ENCODE results near the gene KPNA3.
"Not testable (repeated sequence)": the region's sequence is repeated elsewhere in the genome, so short reads cannot be mapped to it uniquely, and the experiment has no call there.

Gene KPNA3

GRCh38 chr13:49704264-49704663 is 88.2 kb downstream of the KPNA3 start:
- ATAC-seq (replicated peaks): not testable (repeated sequence)
- H3K36me3 Mint-ChIP-seq (ENCODE audit: insufficient read depth): peaks cover 64% of the 10 kb centered on the region

GRCh38 chr13:49701491-49701890 is 91.0 kb downstream of the KPNA3 start:
- H3K27ac Mint-ChIP-seq: no peak overlapping the region
- no peak overlapping the region for H3K4me3 Mint-ChIP-seq
- H3K4me1 Mint-ChIP-seq (ENCODE audit: low read depth in 2 of 2): no peaks in the 10 kb centered on the region
- DNase-seq (no peak), ATAC-seq (replicated peaks) (no peak)
- H3K9me3 Mint-ChIP-seq: no peaks in the 10 kb centered on the region
- peaks cover 41% of the 10 kb centered on the region for H3K36me3 Mint-ChIP-seq (ENCODE audit: insufficient read depth)
- H3K27me3 Mint-ChIP-seq: no peaks in the 10 kb centered on the region

More at GRCh38 chr13:49704264-49704663, 88.2 kb downstream of the KPNA3 start:
- not testable (repeated sequence) for H3K27ac Mint-ChIP-seq; H3K4me1 Mint-ChIP-seq (ENCODE audit: low read depth in 2 of 2); H3K9me3 Mint-ChIP-seq; DNase-seq; H3K4me3 Mint-ChIP-seq; H3K27me3 Mint-ChIP-seq

GRCh38 chr13:49697468-49697867 is 95.0 kb downstream of the KPNA3 start:
- Mint-ChIP-seq H3K36me3 (ENCODE audit: insufficient read depth) (peaks cover 21% of the 10 kb centered on the region), H3K4me1 (ENCODE audit: low read depth in 2 of 2) (no peaks in the 10 kb centered on the region), H3K27me3 (no peaks in the 10 kb centered on the region), H3K4me3 (no peak overlapping the region), H3K9me3 (no peaks in the 10 kb centered on the region), H3K27ac (no peak overlapping the region)
- no peak for DNase-seq
- no peak for ATAC-seq (replicated peaks)

- Mint-ChIP-seq H3K36me3 (ENCODE audit: insufficient read depth) (peaks cover 5% of the 10 kb centered on the region), H3K27ac (no peak overlapping the region), H3K9me3 (no peaks in the 10 kb centered on the region), H3K27me3 (no peaks in the 10 kb centered on the region), H3K4me1 (ENCODE audit: low read depth in 2 of 2) (peaks cover 7 to 9% of the 10 kb centered on the region in 2 donors), H3K4me3 (no peak overlapping the region)
- no peak for DNase-seq
- ATAC-seq (replicated peaks): no peak
Observed at GRCh38 chr13:49694446-49694845, 98.0 kb downstream of the KPNA3 start.

GRCh38 chr13:49693877-49694276 is 98.6 kb downstream of the KPNA3 start:
- no peak for ATAC-seq (replicated peaks)
- H3K36me3 Mint-ChIP-seq (ENCODE audit: insufficient read depth): peaks cover 5% of the 10 kb centered on the region
- H3K27me3 Mint-ChIP-seq: no peaks in the 10 kb centered on the region
- no peak overlapping the region for H3K4me3 Mint-ChIP-seq
- DNase-seq: no peak
- no peak overlapping the region for H3K27ac Mint-ChIP-seq
- H3K4me1 Mint-ChIP-seq (ENCODE audit: low read depth in 2 of 2): peaks cover 7 to 9% of the 10 kb centered on the region in 2 donors
- no peaks in the 10 kb centered on the region for H3K9me3 Mint-ChIP-seq

- Mint-ChIP-seq H3K4me1 (ENCODE audit: low read depth in 2 of 2) (peaks cover 7 to 9% of the 10 kb centered on the region in 2 donors), H3K4me3 (peak overlapping the region in 1 of 2 donors; percentile 44), H3K27ac (no peak overlapping the region), H3K27me3 (no peaks in the 10 kb centered on the region), H3K9me3 (no peaks in the 10 kb centered on the region), H3K36me3 (ENCODE audit: insufficient read depth) (peaks cover 5% of the 10 kb centered on the region)
- DNase-seq (no peak), ATAC-seq (replicated peaks) (no peak)
Observed at GRCh38 chr13:49693191-49693733, 99.2 kb downstream of the KPNA3 start.

- Mint-ChIP-seq H3K27me3 (no peaks in the 10 kb centered on the region), H3K27ac (peak within 1 kb of the TSS; percentile 42 to 52), H3K4me3 (peak within 1 kb of the TSS; percentile 79 to 86), H3K4me1 (ENCODE audit: low read depth in 2 of 2) (peaks cover 14 to 20% of the 10 kb centered on the region in 2 donors), H3K9me3 (no peaks in the 10 kb centered on the region), H3K36me3 (ENCODE audit: insufficient read depth) (peaks cover 5% of the 10 kb centered on the region)
- ATAC-seq (replicated peaks) (peak; percentile 94), DNase-seq (peak; percentile 72 to 75 (median 72))
Observed at GRCh38 chr13:49690995-49691784, 101.3 kb downstream of the KPNA3 start, which contains the start of gene EBPL. EBPL (minus strand) TSS chr13:49691486; CDS start chr13:49691424, 62 bp downstream.

GRCh38 chr13:49690133-49690994 is 102.1 kb downstream of the KPNA3 start:
- H3K27ac Mint-ChIP-seq: peak overlapping the region; percentile 42 to 52
- H3K4me3 Mint-ChIP-seq: peak overlapping the region; percentile 79 to 86
- H3K4me1 Mint-ChIP-seq (ENCODE audit: low read depth in 2 of 2): peaks cover 15 to 20% of the 10 kb centered on the region in 2 donors
- peaks cover 2% of the 10 kb centered on the region for H3K36me3 Mint-ChIP-seq (ENCODE audit: insufficient read depth)
- no peaks in the 10 kb centered on the region for H3K27me3 Mint-ChIP-seq
- H3K9me3 Mint-ChIP-seq: no peaks in the 10 kb centered on the region
- ATAC-seq (replicated peaks): peak; percentile 2
- no peak for DNase-seq

- no peak for ATAC-seq (replicated peaks)
- Mint-ChIP-seq H3K4me1 (ENCODE audit: low read depth in 2 of 2) (peaks cover 15 to 17% of the 10 kb centered on the region in 2 donors), H3K27me3 (no peaks in the 10 kb centered on the region), H3K4me3 (peak overlapping the region in 1 of 2 donors; percentile 41), H3K9me3 (no peaks in the 10 kb centered on the region), H3K36me3 (ENCODE audit: insufficient read depth) (no peaks in the 10 kb centered on the region), H3K27ac (peak overlapping the region in 1 of 2 donors; percentile 20)
- no peak for DNase-seq
Observed at GRCh38 chr13:49683489-49683888, 109.0 kb downstream of the KPNA3 start.

- ATAC-seq (replicated peaks): no peak
- H3K36me3 Mint-ChIP-seq (ENCODE audit: insufficient read depth): no peaks in the 10 kb centered on the region
- H3K27me3 Mint-ChIP-seq: no peaks in the 10 kb centered on the region
- H3K9me3 Mint-ChIP-seq: no peaks in the 10 kb centered on the region
- H3K4me1 Mint-ChIP-seq (ENCODE audit: low read depth in 2 of 2): peaks cover 12 to 13% of the 10 kb centered on the region in 2 donors
- DNase-seq: no peak
- no peak overlapping the region for H3K27ac Mint-ChIP-seq
- no peak overlapping the region for H3K4me3 Mint-ChIP-seq
Observed at GRCh38 chr13:49681842-49682435, 110.5 kb downstream of the KPNA3 start.

GRCh38 chr13:49679246-49679645 is 113.2 kb downstream of the KPNA3 start:
- DNase-seq: no peak

GRCh38 chr13:49678191-49678914 is 114.1 kb downstream of the KPNA3 start:
- Mint-ChIP-seq H3K4me3 (no peak overlapping the region), H3K36me3 (ENCODE audit: insufficient read depth) (no peaks in the 10 kb centered on the region), H3K27me3 (no peaks in the 10 kb centered on the region), H3K4me1 (ENCODE audit: low read depth in 2 of 2) (peaks cover 0 to 3% of the 10 kb centered on the region in 2 donors), H3K9me3 (no peaks in the 10 kb centered on the region), H3K27ac (no peak overlapping the region)
- ATAC-seq (replicated peaks) (no peak), DNase-seq (no peak)

More at GRCh38 chr13:49679246-49679645, 113.2 kb downstream of the KPNA3 start:
- Mint-ChIP-seq H3K9me3 (no peaks in the 10 kb centered on the region), H3K27me3 (no peaks in the 10 kb centered on the region), H3K36me3 (ENCODE audit: insufficient read depth) (no peaks in the 10 kb centered on the region), H3K4me3 (no peak overlapping the region), H3K27ac (no peak overlapping the region), H3K4me1 (ENCODE audit: low read depth in 2 of 2) (peaks cover 7 to 8% of the 10 kb centered on the region in 2 donors)
- no peak for ATAC-seq (replicated peaks)
